Measurements from ENCODE around the gene GSK3B. TPM values are rescaled to one million over a fixed set of nuclear protein-coding genes. Genes with fewer than 3 reads are reported as not detected.

The GSK3B gene
- total RNA-seq, 4 donors from 2014 or later, result 35.0 to 53.2 (median 44.0) TPM

GRCh38 chr3:120070263-120070981, 23.8 kb downstream of the GSK3B start:
- Histone ChIP-seq H3K36me3 (no peaks in the 10 kb centered on the region), H3K4me3 (replicated peaks in 1 of 3) (no peak overlapping the region), H3K27me3 (no peaks in the 10 kb centered on the region), H3K27ac (no peak overlapping the region), H3K4me1 (no peaks in the 10 kb centered on the region), H3K9me3 (no peaks in the 10 kb centered on the region)
- WGBS, 2 donors, result 78 to 80% methylated on average over 4 of the region's 4 CpGs
- DNase-seq, result no peak
- TF ChIP-seq POLR2A (IDR thresholded peaks at IDR 0.05), result no peak
- TF ChIP-seq CTCF (IDR thresholded peaks at IDR 0.05), result no peak
- intact Hi-C loops (cut with DNase I), result no loop called here

- Histone ChIP-seq H3K27ac (no peak overlapping the region), H3K9me3 (no peaks in the 10 kb centered on the region), H3K4me1 (no peaks in the 10 kb centered on the region), H3K36me3 (no peaks in the 10 kb centered on the region), H3K27me3 (no peaks in the 10 kb centered on the region), H3K4me3 (replicated peaks in 1 of 3) (no peak overlapping the region)
- TF ChIP-seq POLR2A (IDR thresholded peaks at IDR 0.05) (no peak), CTCF (IDR thresholded peaks at IDR 0.05) (no peak)
- intact Hi-C loops (cut with DNase I), result no loop called here
- 88 to 91% methylated on average over 3 of the region's 3 CpGs for WGBS, 2 donors
- no peak for DNase-seq
These were observed 27.2 kb downstream of the GSK3B start for GRCh38 chr3:120067083-120067482.

GRCh38 chr3:120066634-120067033, 27.6 kb downstream of the GSK3B start:
- Histone ChIP-seq H3K9me3 (no peaks in the 10 kb centered on the region), H3K27ac (no peak overlapping the region), H3K4me1 (no peaks in the 10 kb centered on the region), H3K36me3 (no peaks in the 10 kb centered on the region), H3K27me3 (no peaks in the 10 kb centered on the region), H3K4me3 (replicated peaks in 1 of 3) (no peak overlapping the region)
- WGBS, 2 donors, result 95 to 97% methylated on average over 4 of the region's 4 CpGs
- TF ChIP-seq POLR2A (IDR thresholded peaks at IDR 0.05), result no peak
- no peak for TF ChIP-seq CTCF (IDR thresholded peaks at IDR 0.05)
- no peak for DNase-seq
- intact Hi-C loops (cut with DNase I), result no loop called here

GRCh38 chr3:120064641-120065040, 29.6 kb downstream of the GSK3B start:
- 92 to 94% methylated on average over 2 of the region's 2 CpGs for WGBS, 2 donors
- no peak for DNase-seq
- H3K9me3 ChIP-seq, result no peaks in the 10 kb centered on the region

More at GRCh38 chr3:120064641-120065040, 29.6 kb downstream of the GSK3B start:
- intact Hi-C loops (cut with DNase I), result no loop called here
- Histone ChIP-seq H3K4me1 (peaks cover 4 to 11% of the 10 kb centered on the region in 2 donors), H3K27ac (no peak overlapping the region), H3K4me3 (replicated peaks in 1 of 3) (no peak overlapping the region), H3K36me3 (no peaks in the 10 kb centered on the region), H3K27me3 (no peaks in the 10 kb centered on the region)
- TF ChIP-seq CTCF (IDR thresholded peaks at IDR 0.05) (no peak), POLR2A (IDR thresholded peaks at IDR 0.05) (no peak)

All from thyroid gland (tissue), 4 donors.